Gastrocnemius medialis (tissue), 4 donors: Measurements from ENCODE around the gene RNF31. TPM values are rescaled to one million over a fixed set of nuclear protein-coding genes. Genes with fewer than 3 reads are reported as not detected.

Source experiments
- ATAC-seq, 2 donors: fragments of 150-250 bp; one replicate each; pipeline ENCODE4 v1.9.1; 2016
- DNase-seq, 2 donors: peaks; one replicate each; pipeline ENCODE4 v3.0.0-alpha.2; 2019
- H3K27ac ChIP-seq, 4 donors: fragments of 200-600 bp; sonication (generic); 1 replicate in 1 of 4; 2 replicates in 3 of 4; pipeline ENCODE4 v1.5.1; 2016 to 2018; ENCODE audit warnings: mild to moderate bottlenecking in 2 of 4, moderate library complexity in 1 of 4
- H3K27me3 ChIP-seq, 3 donors: fragments of 200-600 bp; sonication (generic) in 2 of 3; 1 replicate in 1 of 3; 2 replicates in 2 of 3; pipeline versions ENCODE4 v1.5.1 to v1.6.0; 2016 to 2019; ENCODE audit warnings: mild to moderate bottlenecking in 1 of 3, moderate library complexity in 1 of 3
- H3K36me3 ChIP-seq, 2 donors: fragments of 200-600 bp; sonication (generic) in 1 of 2; one replicate each; pipeline ENCODE4 v1.5.1; 2017 to 2018
- H3K4me1 ChIP-seq, 2 donors: fragments of 200-600 bp; sonication (generic) in 1 of 2; one replicate each; pipeline ENCODE4 v1.5.1; 2016 to 2017; ENCODE audit warnings: mild to moderate bottlenecking in 2 of 2
- H3K4me3 ChIP-seq, 4 donors: fragments of 200-600 bp; sonication (generic) in 3 of 4; 1 replicate in 1 of 4; 2 replicates in 3 of 4; pipeline ENCODE4 v1.5.1; 2016 to 2019; ENCODE audit warnings: mild to moderate bottlenecking in 2 of 4
- H3K9me3 ChIP-seq, 3 donors: fragments of 200-600 bp; sonication (generic) in 2 of 3; 1 replicate in 1 of 3; 2 replicates in 2 of 3; pipeline ENCODE4 v1.5.1; 2016 to 2019
- CTCF ChIP-seq, 5 experiments: fragments of 450-650 bp in 3 of 5; fragments of 200-600 bp in 2 of 5; sonication (generic) in 2 of 5; IDR thresholded peaks in 4 of 5; conservative IDR thresholded peaks in 1 of 5; 1 replicate in 4 of 5; 2 replicates in 1 of 5; pipeline ENCODE4 v1.5.1; 2016 to 2019; ENCODE audit warnings: antibody characterized with exemption in 5 of 5, mild to moderate bottlenecking in 3 of 5, moderate library complexity in 3 of 5
- POLR2A ChIP-seq, 2 donors: fragments of 450-650 bp; IDR thresholded peaks; one replicate each; pipeline ENCODE4 v1.6.1; 2017; ENCODE audit warnings: antibody characterized with exemption in 2 of 2, mild to moderate bottlenecking in 2 of 2, moderate library complexity in 2 of 2
- in situ Hi-C, 4 donors: fragments of 200-750 bp; cut with MboI; loops; one replicate each; pipeline versions ENCODE4 v1.15.0 to v1.8.0; 2017; ENCODE audit warnings: low sequenced_read_pairs in 4 of 4
- intact Hi-C: fragments of 100-400 bp; cut with DNase I; formaldehyde crosslinking; loops from one replicate; pipeline ENCODE4 v1.15.1; 2023; ENCODE audit warnings: low total_unique reads
- total RNA-seq, 4 donors: library from RNA; depleted of rRNA; stranded (reverse); fragments of >200 nt; gene quantifications; one replicate each; pipeline versions ENCODE4 v1.1.0 to v1.2.3, GENCODE V29; 2016

RNF31 gene
- total RNA-seq, 4 donors from 2014 or later = 63.3 to 140 (median 82.4) TPM

- peak; percentile 57 to 58 for ATAC-seq
- intact Hi-C loops = loop anchor here (1.0 to 2.0 kb wide), 5 partner anchors 17 to 328 kb away; partner anchors contain the start of genes IRF9, PCK2, RNF31 and SDR39U1
Measured at GRCh38 chr14:24113801-24114531, 33.3 kb upstream of the RNF31 start.

GRCh38 chr14:24114532-24115421 is 32.5 kb upstream of the RNF31 start, which contains the start of the genes DCAF11 and NRL:
TSS of gene DCAF11 (plus strand) at chr14:24114777. CDS start at chr14:24115595, 818 bp downstream.
TSS of gene NRL (minus strand) at chr14:24114949. CDS start at chr14:24082848, 32,101 bp downstream.
- H3K9me3 ChIP-seq = no peaks in the 10 kb centered on the region
- H3K27me3 ChIP-seq = no peaks in the 10 kb centered on the region
- H3K4me3 ChIP-seq = peak within 1 kb of the TSS; percentile 74 to 93 (median 78)
- H3K4me1 ChIP-seq = peaks cover 16 to 19% of the 10 kb centered on the region in 2 donors
- peaks cover 0 to 26% of the 10 kb centered on the region in 2 donors for H3K36me3 ChIP-seq
- H3K27ac ChIP-seq = peak within 1 kb of the TSS; percentile 92 to 99 (median 98)
- peak in 1 of 2 donors; percentile 28 for TF ChIP-seq POLR2A (IDR thresholded peaks at IDR 0.05)
- TF ChIP-seq CTCF (IDR thresholded peaks at IDR 0.05 in 4 of 5, conservative IDR thresholded peaks at IDR 0.05 in 1 of 5) = peak in 1 of 5 experiments; percentile 32
- ATAC-seq (peak; percentile 87 to 89), DNase-seq (peak; percentile 99)
- intact Hi-C loops (loop anchor here (1.0 to 2.0 kb wide), 6 partner anchors 17 to 813 kb away; partner anchors contain the start of genes IRF9, PCK2, RNF31 and SDR39U1), in situ Hi-C loops (no loop called here)

More at GRCh38 chr14:24113801-24114531, 33.3 kb upstream of the RNF31 start:
- Histone ChIP-seq H3K27ac (peak overlapping the region; percentile 92 to 99 (median 98)), H3K36me3 (peaks cover 0 to 18% of the 10 kb centered on the region in 2 donors), H3K4me3 (peak overlapping the region; percentile 74 to 80 (median 78)), H3K9me3 (no peaks in the 10 kb centered on the region), H3K4me1 (peaks cover 18 to 21% of the 10 kb centered on the region in 2 donors), H3K27me3 (no peaks in the 10 kb centered on the region)
- in situ Hi-C loops = no loop called here
- DNase-seq = peak; percentile 81 to 91
- TF ChIP-seq POLR2A (IDR thresholded peaks at IDR 0.05) (peak; percentile 74 to 82), CTCF (IDR thresholded peaks at IDR 0.05 in 4 of 5, conservative IDR thresholded peaks at IDR 0.05 in 1 of 5) (no peak)

- Histone ChIP-seq H3K27me3 (no peaks in the 10 kb centered on the region), H3K4me3 (peak overlapping the region; percentile 74 to 93 (median 78)), H3K27ac (peak overlapping the region; percentile 92 to 99 (median 98)), H3K9me3 (no peaks in the 10 kb centered on the region), H3K36me3 (peaks cover 2 to 34% of the 10 kb centered on the region in 2 donors), H3K4me1 (peaks cover 16 to 19% of the 10 kb centered on the region in 2 donors)
- TF ChIP-seq CTCF (IDR thresholded peaks at IDR 0.05 in 4 of 5, conservative IDR thresholded peaks at IDR 0.05 in 1 of 5) = no peak
- ATAC-seq (no peak), DNase-seq (no peak)
- in situ Hi-C loops (no loop called here), intact Hi-C loops (loop anchor here (1.0 to 2.0 kb wide), 3 partner anchors 21 to 814 kb away; partner anchors contain the start of genes IRF9 and PCK2)
Measured at GRCh38 chr14:24115422-24116127, 31.7 kb upstream of the RNF31 start.
